NCI-H1092 treated with DMSO at 0.1 percent for 48 hours (cell line): Measurements from ENCODE around the gene NRXN3.
"Not testable (repeated sequence)": the region's sequence is repeated elsewhere in the genome, so short reads cannot be mapped to it uniquely, and the experiment has no call there.

ENCODE experiments used
- DNase-seq: peaks from one replicate; lab custom pipeline; 2025; lab: John Stamatoyannopoulos, UW

Gene NRXN3

GRCh38 chr14:79080040-79080439 lies 909.9 kb downstream of the NRXN3 start:
- DNase-seq, result no peak

GRCh38 chr14:79082883-79083282 lies 912.7 kb downstream of the NRXN3 start:
- DNase-seq, result no peak

GRCh38 chr14:79083356-79083755 lies 913.2 kb downstream of the NRXN3 start:
- DNase-seq, result no peak

- no peak for DNase-seq
Measured at GRCh38 chr14:79084861-79085260, 914.7 kb downstream of the NRXN3 start.

- DNase-seq, result no peak
Measured at GRCh38 chr14:79089576-79089975, 919.4 kb downstream of the NRXN3 start.

GRCh38 chr14:79090641-79091180 lies 920.5 kb downstream of the NRXN3 start:
- no peak for DNase-seq

GRCh38 chr14:79091381-79091963 lies 921.3 kb downstream of the NRXN3 start:
- no peak for DNase-seq

GRCh38 chr14:79093531-79093930 lies 923.4 kb downstream of the NRXN3 start:
- DNase-seq, result no peak

GRCh38 chr14:79094951-79095350 lies 924.8 kb downstream of the NRXN3 start:
- no peak for DNase-seq

- DNase-seq, result no peak
Measured at GRCh38 chr14:79096811-79097210, 926.6 kb downstream of the NRXN3 start.

GRCh38 chr14:79098324-79098723 lies 928.2 kb downstream of the NRXN3 start:
- DNase-seq, result no peak

- no peak for DNase-seq
Measured at GRCh38 chr14:79100578-79100977, 930.4 kb downstream of the NRXN3 start.

- no peak for DNase-seq
Measured at GRCh38 chr14:79101388-79101787, 931.2 kb downstream of the NRXN3 start.

- DNase-seq, result no peak
Measured at GRCh38 chr14:79103764-79104163, 933.6 kb downstream of the NRXN3 start.

GRCh38 chr14:79110564-79110963 lies 940.4 kb downstream of the NRXN3 start:
- DNase-seq, result not testable (repeated sequence)

GRCh38 chr14:79111987-79112501 lies 941.9 kb downstream of the NRXN3 start:
- no peak for DNase-seq

GRCh38 chr14:79117561-79117960 lies 947.4 kb downstream of the NRXN3 start:
- no peak for DNase-seq

GRCh38 chr14:79118291-79118690 lies 948.1 kb downstream of the NRXN3 start:
- no peak for DNase-seq

- DNase-seq, result no peak
Measured at GRCh38 chr14:79134361-79134760, 964.2 kb downstream of the NRXN3 start.

GRCh38 chr14:79136071-79137044 lies 966.2 kb downstream of the NRXN3 start:
- DNase-seq, result no peak

GRCh38 chr14:79137045-79137430 lies 966.9 kb downstream of the NRXN3 start:
- no peak for DNase-seq

- no peak for DNase-seq
Measured at GRCh38 chr14:79137836-79138235, 967.7 kb downstream of the NRXN3 start.

GRCh38 chr14:79144896-79145295 lies 974.7 kb downstream of the NRXN3 start:
- no peak for DNase-seq
